HG03280 (cell line): ENCODE measurements around the gene WRAP53.

Experiments used
- ATAC-seq: cut with Tn5 transposase; IDR thresholded peaks from one replicate; pipeline ENCODE4 v1.9.1; 2021; ENCODE audit warnings: mild to moderate bottlenecking, moderate library complexity; ENCODE audit not compliant: unreplicated experiment

WRAP53 gene

GRCh38 chr17:7707858-7708750 is 19.8 kb downstream of the WRAP53 start:
- no peak for ATAC-seq

GRCh38 chr17:7709031-7709430 is 20.8 kb downstream of the WRAP53 start:
- ATAC-seq = no peak

GRCh38 chr17:7710301-7710700 is 22.0 kb downstream of the WRAP53 start:
- ATAC-seq = no peak

GRCh38 chr17:7711051-7711755 is 22.9 kb downstream of the WRAP53 start:
- ATAC-seq = no peak

- no peak for ATAC-seq
Measured at GRCh38 chr17:7712111-7712771, 24.0 kb downstream of the WRAP53 start.

- ATAC-seq = no peak
Measured at GRCh38 chr17:7713782-7714181, 25.5 kb downstream of the WRAP53 start.

GRCh38 chr17:7714721-7715594 is 26.7 kb downstream of the WRAP53 start:
- no peak for ATAC-seq

- ATAC-seq = no peak
Measured at GRCh38 chr17:7715936-7716886, 27.9 kb downstream of the WRAP53 start.

GRCh38 chr17:7716901-7717755 is 28.9 kb downstream of the WRAP53 start, which contains the start of gene DNAH2:
Gene DNAH2 (plus strand): TSS chr17:7717744. CDS start chr17:7719735, 1,991 bp downstream.
- ATAC-seq = no peak

- ATAC-seq = no peak
Measured at GRCh38 chr17:7717756-7718350, 29.6 kb downstream of the WRAP53 start.

GRCh38 chr17:7719661-7720060 is 31.4 kb downstream of the WRAP53 start:
- ATAC-seq = no peak

- ATAC-seq = no peak
Measured at GRCh38 chr17:7720125-7720524, 31.8 kb downstream of the WRAP53 start.

- no peak for ATAC-seq
Measured at GRCh38 chr17:7721612-7722011, 33.3 kb downstream of the WRAP53 start.

GRCh38 chr17:7727886-7728285 is 39.6 kb downstream of the WRAP53 start:
- ATAC-seq = no peak

GRCh38 chr17:7729816-7730215 is 41.5 kb downstream of the WRAP53 start:
- ATAC-seq = no peak

- ATAC-seq = no peak
Measured at GRCh38 chr17:7732981-7733539, 44.8 kb downstream of the WRAP53 start.

- no peak for ATAC-seq
Measured at GRCh38 chr17:7737601-7738000, 49.3 kb downstream of the WRAP53 start.

- no peak for ATAC-seq
Measured at GRCh38 chr17:7739746-7740145, 51.5 kb downstream of the WRAP53 start.
